ENCODE results near the gene NGEF.

DNA sequence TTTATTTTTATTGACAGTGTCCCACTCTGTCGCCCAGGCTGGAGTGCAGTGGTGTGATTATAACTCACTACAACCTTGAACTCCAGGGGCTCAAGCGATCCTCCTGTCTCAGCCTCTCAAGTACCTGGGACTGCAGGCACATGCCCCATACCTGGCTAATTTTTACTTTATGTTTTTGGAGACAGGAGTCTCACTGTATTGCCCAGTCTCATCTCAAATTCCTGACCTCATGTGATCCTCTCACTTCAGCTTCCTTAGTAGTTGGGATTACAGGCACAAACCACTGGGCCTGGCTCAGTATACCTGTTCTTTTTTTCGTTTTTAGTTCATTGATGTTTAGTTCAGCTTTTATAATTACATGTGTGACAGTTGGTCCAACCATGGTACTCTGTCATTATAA lies 183.1 kb downstream of the NGEF start:
- TF ChIP-seq POLR2A (IDR thresholded peaks at IDR 0.05; ENCODE audit: low read length) (no peak), GATA1 (IDR thresholded peaks at IDR 0.05; ENCODE audit: low read depth, low read length) (no peak)

Measured in erythroblast (primary cell).